ENCODE results near the gene PTPN1. TPM values are rescaled to one million over a fixed set of nuclear protein-coding genes. Genes with fewer than 3 reads are reported as not detected.

The PTPN1 gene
- polyA plus RNA-seq, 1 of the 3 experiments (the other 2 are of a cell fraction) = 23.6 TPM

GRCh38 chr20:50632236-50632635, 122.1 kb downstream of the PTPN1 start:
- H2AFZ ChIP-seq (ENCODE audit: low read depth) = no peak overlapping the region
- peaks cover 13 to 26% of the 10 kb centered on the region in 2 experiments; a peak in 2 of 4 replicates for H3K4me1 ChIP-seq (ENCODE audit: control insufficient read depth in 1 of 2, insufficient read depth in 2 of 2, low read depth in 1 of 2, low read length in 1 of 2)
- no peaks in the 10 kb centered on the region for H3K36me3 ChIP-seq (replicated peaks in 1 of 2; ENCODE audit: control insufficient read depth in 1 of 2, insufficient read depth in 2 of 2, low read length in 1 of 2)
- no peaks in the 10 kb centered on the region for H3K79me2 ChIP-seq (ENCODE audit: insufficient read depth)
- no peaks in the 10 kb centered on the region for H3K9me2 ChIP-seq
- H3K4me2 ChIP-seq = no peak overlapping the region
- H3K27me3 ChIP-seq (ENCODE audit: insufficient read depth) = no peaks in the 10 kb centered on the region
- ChIA-PET CTCF (interaction anchor here (1.0 to 1.3 kb wide), 2 partner anchors 26 to 58 kb away, joined by 3 read pairs; no protein-coding TSS in a partner anchor), POLR2A (no interaction called here)
- H3K27ac ChIP-seq (ENCODE audit: low read depth in 2 of 2, low read length in 1 of 2) = no peak overlapping the region
- no peaks in the 10 kb centered on the region for H3F3A ChIP-seq (replicated peaks; ENCODE audit: insufficient read depth)
- WGBS (ENCODE audit: low lambda C conversion rate) = 93% methylated on average over 7 of the region's 7 CpGs
- no peaks in the 10 kb centered on the region for H4K20me1 ChIP-seq (ENCODE audit: insufficient read depth)
- DNase-seq = no peak
- no peak overlapping the region for H3K4me3 ChIP-seq (ENCODE audit: low read depth in 2 of 2, low read length in 1 of 2)
- no peaks in the 10 kb centered on the region for H3K9me3 ChIP-seq
- no peak overlapping the region for H3K9ac ChIP-seq
- TF ChIP-seq EZH2phosphoT487 (IDR thresholded peaks at IDR 0.05; ENCODE audit: borderline replicate concordance, low read depth) (no peak), TEAD4 (IDR thresholded peaks at IDR 0.05; ENCODE audit: borderline replicate concordance, insufficient read depth) (no peak), RFX5 (IDR thresholded peaks at IDR 0.05; ENCODE audit: low read length) (no peak), FOXM1 (IDR thresholded peaks at IDR 0.05; ENCODE audit: low read depth) (no peak), SMC3 (IDR thresholded peaks at IDR 0.05; ENCODE audit: low read depth, low read length) (no peak), FOXJ3 (CRISPR knock-in tag; IDR thresholded peaks at IDR 0.05) (no peak), RXRA (IDR thresholded peaks at IDR 0.05; ENCODE audit: borderline replicate concordance, low read depth) (no peak), MAX (IDR thresholded peaks at IDR 0.05; ENCODE audit: low read depth) (no peak), JUND (IDR thresholded peaks at IDR 0.05) (no peak), TAF1 (IDR thresholded peaks at IDR 0.05; ENCODE audit: borderline replicate concordance, low read depth, low read length) (no peak), CTCF (IDR thresholded peaks at IDR 0.05) (no peak), MXI1 (IDR thresholded peaks at IDR 0.05; ENCODE audit: low read depth, low read length) (no peak), EP300 (IDR thresholded peaks at IDR 0.05; ENCODE audit: borderline replicate concordance in 1 of 2, low read depth in 1 of 2, low read length in 1 of 2) (no peak)

- Histone ChIP-seq H3F3A (replicated peaks; ENCODE audit: insufficient read depth) (no peaks in the 10 kb centered on the region), H4K20me1 (ENCODE audit: insufficient read depth) (no peaks in the 10 kb centered on the region), H3K4me1 (ENCODE audit: control insufficient read depth in 1 of 2, insufficient read depth in 2 of 2, low read depth in 1 of 2, low read length in 1 of 2) (peaks cover 15 to 26% of the 10 kb centered on the region in 2 experiments; a peak in 2 of 4 replicates), H3K79me2 (ENCODE audit: insufficient read depth) (no peaks in the 10 kb centered on the region), H3K27ac (ENCODE audit: low read depth in 2 of 2, low read length in 1 of 2) (no peak overlapping the region), H2AFZ (ENCODE audit: low read depth) (no peak overlapping the region), H3K9ac (no peak overlapping the region), H3K4me3 (ENCODE audit: low read depth in 2 of 2, low read length in 1 of 2) (no peak overlapping the region), H3K9me2 (no peaks in the 10 kb centered on the region), H3K36me3 (replicated peaks in 1 of 2; ENCODE audit: control insufficient read depth in 1 of 2, insufficient read depth in 2 of 2, low read length in 1 of 2) (no peaks in the 10 kb centered on the region), H3K4me2 (no peak overlapping the region), H3K9me3 (no peaks in the 10 kb centered on the region), H3K27me3 (ENCODE audit: insufficient read depth) (no peaks in the 10 kb centered on the region)
- POLR2A ChIA-PET = no interaction called here
- CTCF ChIA-PET = interaction anchor here (1.0 to 1.3 kb wide), 2 partner anchors 26 to 58 kb away, joined by 3 read pairs; no protein-coding TSS in a partner anchor
- DNase-seq = no peak
- WGBS (ENCODE audit: low lambda C conversion rate) = 94% methylated on average over 2 of the region's 5 CpGs
- TF ChIP-seq RXRA (IDR thresholded peaks at IDR 0.05; ENCODE audit: borderline replicate concordance, low read depth) = no peak
- no peak for TF ChIP-seq ZBTB33 (IDR thresholded peaks at IDR 0.05; ENCODE audit: borderline replicate concordance, low read depth)
- TF ChIP-seq SMC3 (IDR thresholded peaks at IDR 0.05; ENCODE audit: low read depth, low read length) = no peak
- no peak for TF ChIP-seq FOSL2 (IDR thresholded peaks at IDR 0.05; ENCODE audit: borderline replicate concordance, low read depth)
- no peak for TF ChIP-seq TCF12 (IDR thresholded peaks at IDR 0.05)
- TF ChIP-seq RCOR1 (IDR thresholded peaks at IDR 0.05; ENCODE audit: low read length) = no peak
- no peak for TF ChIP-seq NFIC (IDR thresholded peaks at IDR 0.05; ENCODE audit: borderline replicate concordance)
- no peak for TF ChIP-seq IRF3 (IDR thresholded peaks at IDR 0.05; ENCODE audit: low read depth, low read length)
- no peak for TF ChIP-seq PBX3 (IDR thresholded peaks at IDR 0.05)
- no peak for TF ChIP-seq RFX5 (IDR thresholded peaks at IDR 0.05; ENCODE audit: low read length)
- no peak for TF ChIP-seq NRF1 (IDR thresholded peaks at IDR 0.05; ENCODE audit: low read depth, low read length)
- TF ChIP-seq MXI1 (IDR thresholded peaks at IDR 0.05; ENCODE audit: low read depth, low read length) = no peak
- no peak for TF ChIP-seq MEF2A (IDR thresholded peaks at IDR 0.05; ENCODE audit: borderline replicate concordance, low read depth)
Measured at GRCh38 chr20:50632701-50633100, 122.5 kb downstream of the PTPN1 start.
